Retinal pigment epithelial cell (primary cell): Measurements from ENCODE around the gene BSN.

Experiments
- DNase-seq: peaks from one replicate; pipeline ENCODE4 v3.0.0-alpha.2; 2010; ENCODE audit warnings: low read depth
- H3K4me3 ChIP-seq: 2 replicates; pipeline ENCODE4 v1.5.1; 2011; ENCODE audit warnings: mild to moderate bottlenecking, low read length, control low read depth, moderate library complexity
- CTCF ChIP-seq: conservative IDR thresholded peaks from 2 replicates; pipeline ENCODE4 v1.5.1; 2011; ENCODE audit warnings: low read depth, low read length, control low read depth, inconsistent platforms

BSN gene

DNA sequence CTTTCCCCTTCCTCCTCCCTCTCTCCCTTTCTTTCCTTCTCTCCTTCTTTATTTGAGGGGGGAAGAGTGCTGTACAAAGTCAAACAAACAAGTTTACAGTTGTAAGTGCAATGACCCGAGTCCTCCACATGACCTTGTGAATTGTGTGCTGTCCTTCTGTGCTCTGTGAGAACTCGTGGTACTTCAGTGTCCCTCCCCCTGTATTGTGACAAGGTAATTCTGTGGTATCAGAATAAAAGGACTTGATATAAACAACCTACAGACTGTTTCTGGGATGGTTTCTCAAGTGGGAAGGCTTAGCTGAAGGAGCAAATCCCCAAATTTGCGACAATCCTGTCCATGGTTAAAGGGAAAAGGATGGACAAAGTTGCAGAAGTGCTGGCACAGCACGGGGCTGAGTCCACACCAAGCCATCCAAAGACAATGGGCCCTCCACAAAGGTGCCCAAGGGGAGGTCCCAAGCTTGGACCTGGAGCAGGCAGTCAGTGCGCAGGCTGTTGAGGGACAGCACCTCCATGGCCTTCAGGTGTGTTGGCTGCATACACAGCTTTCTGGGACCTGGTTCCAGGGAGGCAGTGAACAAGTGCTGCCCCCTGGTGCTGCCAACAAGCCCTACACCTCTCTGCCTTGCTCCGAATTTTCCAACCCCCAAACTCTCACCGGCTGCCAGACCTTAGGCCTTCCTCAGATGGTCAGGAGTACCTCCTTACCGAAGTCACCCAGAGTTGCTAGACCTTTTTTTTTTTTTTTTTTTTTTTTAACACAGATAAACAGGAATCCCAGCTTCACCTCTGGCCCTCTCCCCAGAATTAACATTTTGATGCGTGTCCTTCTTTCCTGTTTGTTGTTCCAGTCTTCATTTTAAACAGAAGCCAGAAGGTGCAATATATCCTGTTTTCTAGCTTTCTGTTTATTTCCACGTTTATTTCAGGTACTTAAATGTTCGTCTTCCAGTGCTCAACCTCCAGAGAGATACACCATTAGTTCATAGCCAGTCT is 117.3 kb downstream of the BSN start:
- TF ChIP-seq CTCF, result peak; percentile 96
- H3K4me3 ChIP-seq, result no peak overlapping the region
- DNase-seq, result no peak

- peak overlapping the region; percentile 72 for H3K4me3 ChIP-seq
- no peak for TF ChIP-seq CTCF
- no peak for DNase-seq
Measured at GRCh38 chr3:49673121-49673714, 118.9 kb downstream of the BSN start.

DNA sequence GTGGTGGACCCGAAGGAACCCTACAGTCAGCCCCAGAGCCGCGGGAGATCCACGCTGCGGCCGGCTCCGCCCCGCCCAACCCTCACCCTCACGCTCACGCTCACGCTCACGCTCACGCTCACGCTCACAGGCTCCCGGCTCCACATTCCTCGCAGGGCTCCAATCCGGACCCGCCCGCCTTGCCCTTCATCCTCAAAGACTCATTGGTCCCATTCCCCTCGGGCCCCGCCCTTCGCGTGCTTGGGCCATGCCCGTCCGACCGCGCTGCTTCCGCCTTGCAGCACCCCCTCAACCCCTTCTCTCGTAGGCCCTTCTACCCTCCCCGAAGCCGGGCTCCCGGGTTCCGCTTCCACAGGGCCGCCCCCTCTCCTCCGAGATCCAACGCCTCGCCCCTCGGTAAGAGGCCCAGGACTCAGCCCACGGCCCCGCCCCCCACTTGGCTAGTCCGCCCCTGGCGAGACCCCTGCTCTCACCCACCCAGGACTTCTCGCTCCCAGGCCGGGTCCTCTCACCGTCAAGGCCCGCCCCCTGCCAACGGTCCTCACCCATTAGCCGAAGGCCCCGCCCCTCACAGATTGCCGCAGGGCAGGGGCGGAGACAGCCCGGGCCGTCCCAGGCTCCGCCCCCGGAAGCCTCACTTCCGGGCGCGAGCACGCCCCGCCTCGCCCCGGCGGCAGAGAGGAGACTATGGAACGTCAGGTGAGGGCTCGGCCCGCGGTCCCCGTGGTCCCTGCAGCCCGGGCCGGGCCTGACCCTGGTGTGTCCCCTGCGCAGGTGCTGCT is 119.6 kb downstream of the BSN start, which contains the start of gene APEH:
Gene APEH (plus strand): TSS at position 637 of the 782 bp plus-strand sequence. CDS start 51 bp downstream, at position 688.
- DNase-seq, result peak; percentile 86
- peak within 1 kb of the TSS; percentile 72 for H3K4me3 ChIP-seq
- TF ChIP-seq CTCF, result no peak

- TF ChIP-seq CTCF, result no peak
- DNase-seq, result no peak
- H3K4me3 ChIP-seq, result peak overlapping the region; percentile 72
Measured at GRCh38 chr3:49674497-49674983, 120.3 kb downstream of the BSN start.

- DNase-seq, result no peak
- no peak overlapping the region for H3K4me3 ChIP-seq
- TF ChIP-seq CTCF, result no peak
Measured at GRCh38 chr3:49675912-49676311, 121.6 kb downstream of the BSN start.

DNA sequence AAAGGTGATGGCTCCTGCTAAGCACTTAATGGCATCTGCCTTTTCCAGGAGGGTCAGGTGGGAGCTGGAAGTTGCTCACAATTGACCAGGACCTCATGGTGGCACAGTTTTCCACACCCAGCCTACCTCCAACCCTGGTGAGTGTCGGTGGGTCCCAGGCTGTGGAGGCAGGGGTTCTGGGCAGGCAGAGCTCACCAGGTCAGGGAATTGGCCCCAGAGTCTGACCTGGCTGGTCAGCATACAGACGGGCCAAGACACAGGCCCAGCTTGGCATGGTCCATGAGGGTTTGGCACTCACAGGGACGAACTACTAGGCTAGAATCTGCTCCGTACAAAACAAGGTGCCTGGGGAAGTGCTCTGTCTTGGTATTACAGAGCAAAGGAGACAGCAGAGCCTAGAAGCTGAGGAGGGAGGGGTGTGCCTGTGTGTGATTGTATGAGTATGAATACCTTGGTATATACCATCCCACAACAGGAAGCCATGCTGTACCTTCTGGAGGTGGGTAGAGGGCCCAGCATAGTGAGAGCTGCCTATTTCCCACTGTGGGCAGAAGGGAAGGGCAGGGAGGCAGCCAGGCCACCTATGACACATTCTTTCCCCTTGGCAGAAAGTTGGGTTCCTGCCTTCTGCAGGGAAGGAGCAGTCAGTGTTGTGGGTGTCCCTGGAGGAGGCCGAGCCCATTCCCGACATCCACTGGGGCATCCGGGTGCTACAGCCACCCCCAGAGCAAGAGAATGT is 126.4 kb downstream of the BSN start:
- H3K4me3 ChIP-seq, result no peak overlapping the region
- DNase-seq, result no peak
- TF ChIP-seq CTCF, result no peak
